Lower leg skin (tissue), 3 donors: ENCODE measurements around the gene USP16.

Experiments used
- POLR2A ChIP-seq, 2 donors: fragments of 450-650 bp; IDR thresholded peaks; one replicate each; pipeline ENCODE4 v1.6.1; 2016 to 2017; ENCODE audit warnings: antibody characterized with exemption in 2 of 2, mild to moderate bottlenecking in 1 of 2, moderate library complexity in 1 of 2
- TF ChIP-seq, protein P1 (sequence below), 3 donors: fragments of 450-650 bp; IDR thresholded peaks; one replicate each; pipeline ENCODE4 v1.5.1; 2016; ENCODE audit warnings: antibody characterized with exemption in 3 of 3, mild to moderate bottlenecking in 3 of 3, moderate library complexity in 2 of 3

DNA sequence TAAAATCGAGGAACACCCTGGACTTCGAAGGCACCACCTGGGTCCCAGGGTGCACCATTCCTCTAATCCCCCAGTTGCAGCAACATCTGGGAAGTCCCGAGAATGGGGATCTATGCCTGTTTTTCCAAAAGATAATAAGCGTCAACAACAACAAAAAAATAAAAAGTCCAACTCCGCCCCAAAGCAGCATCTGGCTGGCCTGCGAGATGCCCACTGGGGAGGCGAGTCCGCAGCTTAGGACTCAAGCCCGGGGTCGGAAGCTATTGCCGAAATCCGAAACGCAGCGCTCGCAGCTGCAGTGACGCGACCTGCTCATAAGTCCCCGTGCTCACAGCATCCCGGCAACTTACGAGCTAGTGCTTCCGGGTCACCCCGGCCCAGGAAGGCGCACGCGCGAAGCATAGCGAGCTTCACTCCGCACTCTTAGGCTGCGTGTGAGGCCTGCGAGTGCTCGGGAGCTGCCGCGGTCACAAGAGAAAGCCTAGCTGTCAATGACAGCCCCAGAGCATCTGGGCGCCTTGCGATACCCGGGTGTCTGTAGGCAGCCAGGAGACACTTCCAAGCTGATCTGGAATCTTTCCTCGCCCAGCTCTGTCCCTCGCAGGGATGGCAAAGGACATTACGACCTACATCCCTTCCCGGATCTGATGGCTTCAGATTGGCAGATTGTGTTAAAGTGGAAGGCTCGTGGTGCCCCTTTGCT, 21.9 kb upstream of the USP16 start:
- TF ChIP-seq POLR2A (IDR thresholded peaks at IDR 0.05) = peak in 1 of 2 donors; percentile 80
- TF ChIP-seq, protein P1, sequence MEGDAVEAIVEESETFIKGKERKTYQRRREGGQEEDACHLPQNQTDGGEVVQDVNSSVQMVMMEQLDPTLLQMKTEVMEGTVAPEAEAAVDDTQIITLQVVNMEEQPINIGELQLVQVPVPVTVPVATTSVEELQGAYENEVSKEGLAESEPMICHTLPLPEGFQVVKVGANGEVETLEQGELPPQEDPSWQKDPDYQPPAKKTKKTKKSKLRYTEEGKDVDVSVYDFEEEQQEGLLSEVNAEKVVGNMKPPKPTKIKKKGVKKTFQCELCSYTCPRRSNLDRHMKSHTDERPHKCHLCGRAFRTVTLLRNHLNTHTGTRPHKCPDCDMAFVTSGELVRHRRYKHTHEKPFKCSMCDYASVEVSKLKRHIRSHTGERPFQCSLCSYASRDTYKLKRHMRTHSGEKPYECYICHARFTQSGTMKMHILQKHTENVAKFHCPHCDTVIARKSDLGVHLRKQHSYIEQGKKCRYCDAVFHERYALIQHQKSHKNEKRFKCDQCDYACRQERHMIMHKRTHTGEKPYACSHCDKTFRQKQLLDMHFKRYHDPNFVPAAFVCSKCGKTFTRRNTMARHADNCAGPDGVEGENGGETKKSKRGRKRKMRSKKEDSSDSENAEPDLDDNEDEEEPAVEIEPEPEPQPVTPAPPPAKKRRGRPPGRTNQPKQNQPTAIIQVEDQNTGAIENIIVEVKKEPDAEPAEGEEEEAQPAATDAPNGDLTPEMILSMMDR (IDR thresholded peaks at IDR 0.05) = no peak
